Nephron (organoid): ENCODE data around the gene MGME1.

Source experiments
- H3K27ac Mint-ChIP-seq, 3 experiments: 2 replicates each; pipeline ENCODE4 v1.8.0; 2020; ENCODE audit warnings: mixed read lengths in 3 of 3, mild to moderate bottlenecking in 2 of 3, moderate library complexity in 1 of 3
- H3K27me3 Mint-ChIP-seq: 2 replicates; pipeline ENCODE4 v1.8.0; 2021; ENCODE audit warnings: low read depth, mild to moderate bottlenecking, moderate library complexity, mixed read lengths
- H3K36me3 Mint-ChIP-seq: 2 replicates; pipeline ENCODE4 v1.8.0; 2020; ENCODE audit warnings: low read depth, mixed read lengths
- H3K4me1 Mint-ChIP-seq: 2 replicates; pipeline ENCODE4 v1.8.0; 2020; ENCODE audit warnings: mixed read lengths
- H3K4me3 Mint-ChIP-seq, 3 experiments: 2 replicates each; pipeline ENCODE4 v1.8.0; 2020; ENCODE audit warnings: mild to moderate bottlenecking in 3 of 3, mixed read lengths in 3 of 3, moderate library complexity in 2 of 3
- H3K9me3 Mint-ChIP-seq: 2 replicates; pipeline ENCODE4 v1.8.0; 2020; ENCODE audit warnings: mixed read lengths
- TF ChIP-seq, protein P1 (sequence below), 3 experiments: fragments of 200-600 bp; sonication (generic); IDR thresholded peaks; one replicate each; pipeline ENCODE4 v1.5.0; 2021; ENCODE audit warnings: antibody characterized with exemption in 3 of 3; ENCODE audit not compliant: unreplicated experiment in 3 of 3

MGME1 gene

DNA sequence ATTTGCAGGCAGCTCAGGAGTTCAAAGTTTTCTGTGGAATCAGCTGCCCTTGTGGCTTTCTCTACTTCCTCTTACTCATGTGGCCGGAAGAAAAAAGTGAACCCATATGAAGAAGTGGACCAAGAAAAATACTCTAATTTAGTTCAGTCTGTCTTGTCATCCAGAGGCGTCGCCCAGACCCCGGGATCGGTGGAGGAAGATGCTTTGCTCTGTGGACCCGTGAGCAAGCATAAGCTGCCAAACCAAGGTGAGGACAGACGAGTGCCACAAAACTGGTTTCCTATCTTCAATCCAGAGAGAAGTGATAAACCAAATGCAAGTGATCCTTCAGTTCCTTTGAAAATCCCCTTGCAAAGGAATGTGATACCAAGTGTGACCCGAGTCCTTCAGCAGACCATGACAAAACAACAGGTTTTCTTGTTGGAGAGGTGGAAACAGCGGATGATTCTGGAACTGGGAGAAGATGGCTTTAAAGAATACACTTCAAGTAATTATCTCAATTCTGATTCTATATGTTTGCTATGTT lies 1.1 kb downstream of the MGME1 start:
- Mint-ChIP-seq H3K4me3 (peak overlapping the region; percentile 95 to 99 (median 96)), H3K4me1 (peaks cover 76% of the 10 kb centered on the region), H3K36me3 (peaks cover 9% of the 10 kb centered on the region), H3K9me3 (no peaks in the 10 kb centered on the region), H3K27ac (peak overlapping the region; percentile 99), H3K27me3 (peaks cover 3% of the 10 kb centered on the region)
- TF ChIP-seq, protein P1, sequence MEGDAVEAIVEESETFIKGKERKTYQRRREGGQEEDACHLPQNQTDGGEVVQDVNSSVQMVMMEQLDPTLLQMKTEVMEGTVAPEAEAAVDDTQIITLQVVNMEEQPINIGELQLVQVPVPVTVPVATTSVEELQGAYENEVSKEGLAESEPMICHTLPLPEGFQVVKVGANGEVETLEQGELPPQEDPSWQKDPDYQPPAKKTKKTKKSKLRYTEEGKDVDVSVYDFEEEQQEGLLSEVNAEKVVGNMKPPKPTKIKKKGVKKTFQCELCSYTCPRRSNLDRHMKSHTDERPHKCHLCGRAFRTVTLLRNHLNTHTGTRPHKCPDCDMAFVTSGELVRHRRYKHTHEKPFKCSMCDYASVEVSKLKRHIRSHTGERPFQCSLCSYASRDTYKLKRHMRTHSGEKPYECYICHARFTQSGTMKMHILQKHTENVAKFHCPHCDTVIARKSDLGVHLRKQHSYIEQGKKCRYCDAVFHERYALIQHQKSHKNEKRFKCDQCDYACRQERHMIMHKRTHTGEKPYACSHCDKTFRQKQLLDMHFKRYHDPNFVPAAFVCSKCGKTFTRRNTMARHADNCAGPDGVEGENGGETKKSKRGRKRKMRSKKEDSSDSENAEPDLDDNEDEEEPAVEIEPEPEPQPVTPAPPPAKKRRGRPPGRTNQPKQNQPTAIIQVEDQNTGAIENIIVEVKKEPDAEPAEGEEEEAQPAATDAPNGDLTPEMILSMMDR (IDR thresholded peaks at IDR 0.05; ENCODE audit: unreplicated experiment in 3 of 3): no peak

DNA sequence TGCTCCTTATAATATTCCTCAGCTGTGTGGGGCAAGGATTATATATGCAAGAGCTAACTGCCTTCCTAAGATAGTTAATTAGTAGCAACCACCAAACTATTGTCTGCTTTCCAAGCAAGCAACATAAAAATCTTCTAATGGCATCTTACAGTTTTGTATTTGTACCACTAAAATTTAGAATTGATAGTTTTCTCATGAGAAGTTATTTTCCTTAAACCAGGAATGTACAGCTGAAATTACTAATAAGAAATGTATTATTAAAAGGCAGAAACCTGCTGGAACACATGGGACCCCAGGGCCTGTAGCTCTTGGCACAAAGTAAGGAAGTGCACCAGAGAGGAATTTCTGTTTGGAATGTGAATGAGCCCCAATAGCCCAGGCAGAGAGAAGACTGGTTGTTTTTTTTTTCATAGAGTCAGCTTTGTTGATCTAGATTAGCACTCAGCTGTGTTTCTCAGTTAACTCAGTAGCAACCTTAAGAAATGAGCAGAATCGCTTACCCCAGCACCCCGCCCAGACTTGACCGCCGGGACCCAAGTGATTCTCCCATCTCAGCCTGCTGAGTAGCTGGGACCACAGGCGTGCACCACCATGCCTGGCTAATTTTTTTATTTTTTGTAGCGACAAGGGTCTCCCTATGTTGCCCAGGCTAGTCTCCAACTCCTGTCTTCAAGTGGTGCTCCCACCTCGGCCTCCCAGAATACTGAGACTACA lies 2.6 kb downstream of the MGME1 start:
- Mint-ChIP-seq H3K36me3 (peaks cover 18% of the 10 kb centered on the region), H3K4me1 (peaks cover 66% of the 10 kb centered on the region), H3K27me3 (peaks cover 3% of the 10 kb centered on the region), H3K9me3 (no peaks in the 10 kb centered on the region), H3K4me3 (peak overlapping the region; percentile 95 to 99 (median 96)), H3K27ac (peak overlapping the region; percentile 99)
- TF ChIP-seq, protein P1 (IDR thresholded peaks at IDR 0.05; ENCODE audit: unreplicated experiment in 3 of 3): no peak

DNA sequence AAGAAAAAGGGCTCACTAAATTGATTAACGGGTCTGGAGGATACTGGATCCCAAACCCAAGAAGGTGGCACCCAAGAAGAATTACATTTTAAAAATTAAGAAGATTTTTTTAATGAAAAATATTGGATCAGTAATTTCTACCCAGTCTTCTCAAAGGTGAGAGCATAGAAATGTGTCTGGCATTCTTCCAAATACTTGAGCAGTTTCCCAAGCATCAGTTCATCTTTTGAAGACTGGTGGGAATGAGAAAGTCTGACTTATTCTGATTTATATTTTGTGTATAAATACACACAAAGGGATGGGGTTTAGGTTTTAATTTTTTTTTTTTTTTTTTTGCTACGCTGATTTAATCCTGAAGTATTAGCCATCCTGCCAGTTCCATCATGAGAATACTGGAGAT lies 3.3 kb downstream of the MGME1 start:
- Mint-ChIP-seq H3K4me1 (peaks cover 60% of the 10 kb centered on the region), H3K27me3 (peaks cover 3% of the 10 kb centered on the region), H3K4me3 (peak overlapping the region; percentile 95 to 99 (median 96)), H3K27ac (peak overlapping the region; percentile 99), H3K36me3 (peaks cover 25% of the 10 kb centered on the region), H3K9me3 (no peaks in the 10 kb centered on the region)
- TF ChIP-seq, protein P1 (IDR thresholded peaks at IDR 0.05; ENCODE audit: unreplicated experiment in 3 of 3): no peak

DNA sequence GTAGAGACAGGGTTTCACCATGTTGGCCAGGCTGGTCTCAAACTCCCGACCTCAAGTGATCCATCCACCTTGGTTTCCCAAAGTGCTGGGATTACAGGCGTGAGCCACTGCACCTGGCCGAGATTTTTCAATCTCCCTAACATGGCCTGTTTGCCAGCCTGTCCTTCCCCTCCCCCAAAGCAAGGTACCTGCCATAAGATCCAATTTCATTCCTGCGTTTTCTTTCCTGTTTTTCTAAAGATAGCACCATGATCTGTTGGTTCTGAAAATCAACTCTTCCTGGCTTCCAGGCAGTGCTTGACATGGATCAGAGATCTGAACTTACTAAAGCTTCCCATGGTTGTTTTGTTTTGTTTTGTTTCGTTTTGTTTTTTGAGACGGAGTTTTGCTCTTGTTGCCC lies 7.5 kb downstream of the MGME1 start:
- Mint-ChIP-seq H3K27me3 (no peaks in the 10 kb centered on the region), H3K27ac (peak overlapping the region in 1 of 3 experiments; percentile 43), H3K4me1 (peaks cover 34% of the 10 kb centered on the region), H3K36me3 (peaks cover 37% of the 10 kb centered on the region), H3K9me3 (no peaks in the 10 kb centered on the region), H3K4me3 (no peak overlapping the region)
- TF ChIP-seq, protein P1 (IDR thresholded peaks at IDR 0.05; ENCODE audit: unreplicated experiment in 3 of 3): no peak

DNA sequence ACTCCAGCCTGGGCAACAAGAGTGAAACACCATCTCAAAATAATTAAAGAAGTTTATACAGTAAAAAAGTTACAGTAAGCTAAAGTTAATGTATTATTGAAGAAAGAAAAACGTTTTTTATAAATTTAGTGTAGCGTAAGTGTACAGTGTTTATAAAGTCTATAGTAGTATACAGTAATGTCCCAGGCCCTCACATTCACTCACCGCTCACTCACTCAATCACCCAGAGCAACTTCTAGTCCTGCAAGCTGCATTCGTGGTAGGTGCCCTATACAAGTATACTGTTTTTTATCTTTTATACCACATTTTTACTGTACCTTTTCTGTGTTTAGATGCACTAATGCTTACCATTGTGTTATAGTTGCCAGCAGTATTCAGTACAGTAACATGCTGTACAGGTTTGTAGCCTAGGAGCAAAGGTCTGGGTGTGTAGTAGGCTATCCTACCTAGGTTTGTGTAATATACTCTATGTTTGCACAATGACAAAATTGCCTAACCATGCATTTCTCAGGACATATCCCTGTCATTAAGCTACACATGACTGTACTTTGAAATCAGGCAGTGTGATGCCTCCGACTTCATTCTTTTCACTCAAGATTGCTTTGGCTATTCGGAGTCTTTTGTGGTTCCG lies 16.7 kb downstream of the MGME1 start:
- H3K36me3 Mint-ChIP-seq: peaks cover 35% of the 10 kb centered on the region
- TF ChIP-seq, protein P1 (IDR thresholded peaks at IDR 0.05; ENCODE audit: unreplicated experiment in 3 of 3): no peak

More for the DNA sequence above, 16.7 kb downstream of the MGME1 start:
- Mint-ChIP-seq H3K27ac (no peak overlapping the region), H3K27me3 (no peaks in the 10 kb centered on the region), H3K4me3 (no peak overlapping the region), H3K4me1 (no peaks in the 10 kb centered on the region), H3K9me3 (no peaks in the 10 kb centered on the region)
